Left lung (tissue), 10 donors: Measurements from ENCODE around the gene ZIC4. TPM values are rescaled to one million over a fixed set of nuclear protein-coding genes. Genes with fewer than 3 reads are reported as not detected.

ENCODE experiments used
- ATAC-seq: fragments of 200-7000 bp; cut with Tn5 transposase; one replicate; pipeline ENCODE4 v1.9.1; 2020; ENCODE audit warnings: moderate library complexity
- DNase-seq, 4 donors: peaks; one replicate each; pipeline ENCODE4 v3.0.0-alpha.2; 2013 to 2020
- H3K27ac ChIP-seq, 2 donors: fragments of 200-600 bp; sonication (generic) in 1 of 2; one replicate each; pipeline versions ENCODE4 v1.5.0 to v1.8.0; 2020 to 2021
- H3K27me3 ChIP-seq, 2 donors: fragments of 200-600 bp; sonication (generic) in 1 of 2; one replicate each; pipeline versions ENCODE4 v1.5.0 to v1.8.0; 2020 to 2021
- H3K36me3 ChIP-seq, 2 donors: fragments of 200-600 bp; sonication (generic) in 1 of 2; one replicate each; pipeline versions ENCODE4 v1.5.0 to v1.8.0; 2020 to 2021
- H3K4me1 ChIP-seq, 2 donors: fragments of 200-600 bp; one replicate each; pipeline ENCODE4 v1.8.0; 2021
- H3K4me3 ChIP-seq, 2 donors: fragments of 200-600 bp; sonication (generic) in 1 of 2; one replicate each; pipeline versions ENCODE4 v1.5.0 to v1.8.0; 2020 to 2021; ENCODE audit warnings: mild to moderate bottlenecking in 1 of 2
- H3K9me3 ChIP-seq, 2 donors: fragments of 200-600 bp; sonication (generic) in 1 of 2; one replicate each; pipeline versions ENCODE4 v1.5.0 to v1.8.0; 2020 to 2021
- CTCF ChIP-seq, 2 donors: fragments of 200-600 bp; sonication (generic) in 1 of 2; IDR thresholded peaks; one replicate each; pipeline versions ENCODE4 v1.5.0 to v1.8.0; 2021; ENCODE audit warnings: antibody characterized with exemption in 2 of 2
- intact Hi-C, 2 donors: fragments of 100-400 bp; cut with DNase I; formaldehyde crosslinking; loops; one replicate each; pipeline versions ENCODE4 v1.11.2 to v1.14.2; 2022
- polyA plus RNA-seq, 6 donors: library from polyadenylated mRNA; unstranded; fragments of 120-200 nt; gene quantifications; one replicate each; pipeline ENCODE4 v1.2.1, GENCODE V29; 2013; ENCODE audit not compliant: insufficient read length in 6 of 6
- total RNA-seq, 2 donors: library from RNA; stranded (reverse); fragmentation: NEBNext Ultra II Directional; extraction: Animal tissue kit (Norgen Biotek cat#: 25700); gene quantifications; one replicate each; pipeline ENCODE4 v1.2.1, GENCODE V29; 2021
- donor health status: DM: no; HTN: yes; CAD: no.
- donor health status: DM: no; HTN: no; CAD: no.

ZIC4 gene
- total and polyA plus RNA-seq, 8 donors = not detected

- no peaks in the 10 kb centered on the region for H3K36me3 ChIP-seq
- H3K4me3 ChIP-seq = no peak overlapping the region
- H3K27me3 ChIP-seq = peaks cover 53 to 92% of the 10 kb centered on the region in 2 donors
- TF ChIP-seq CTCF (IDR thresholded peaks at IDR 0.05) = no peak
- no peaks in the 10 kb centered on the region for H3K9me3 ChIP-seq
- ATAC-seq = no peak
- DNase-seq = no peak
- no peak overlapping the region for H3K27ac ChIP-seq
- no peaks in the 10 kb centered on the region for H3K4me1 ChIP-seq
- intact Hi-C loops = no loop called here
Observed at GRCh38 chr3:147365196-147366115, 40.9 kb downstream of the ZIC4 start.

GRCh38 chr3:147364771-147365170 is 41.6 kb downstream of the ZIC4 start:
- ATAC-seq (no peak), DNase-seq (no peak)
- intact Hi-C loops = no loop called here
- Histone ChIP-seq H3K27ac (no peak overlapping the region), H3K9me3 (no peaks in the 10 kb centered on the region), H3K4me3 (no peak overlapping the region), H3K36me3 (no peaks in the 10 kb centered on the region), H3K27me3 (peaks cover 53 to 92% of the 10 kb centered on the region in 2 donors), H3K4me1 (no peaks in the 10 kb centered on the region)
- no peak for TF ChIP-seq CTCF (IDR thresholded peaks at IDR 0.05)

DNA sequence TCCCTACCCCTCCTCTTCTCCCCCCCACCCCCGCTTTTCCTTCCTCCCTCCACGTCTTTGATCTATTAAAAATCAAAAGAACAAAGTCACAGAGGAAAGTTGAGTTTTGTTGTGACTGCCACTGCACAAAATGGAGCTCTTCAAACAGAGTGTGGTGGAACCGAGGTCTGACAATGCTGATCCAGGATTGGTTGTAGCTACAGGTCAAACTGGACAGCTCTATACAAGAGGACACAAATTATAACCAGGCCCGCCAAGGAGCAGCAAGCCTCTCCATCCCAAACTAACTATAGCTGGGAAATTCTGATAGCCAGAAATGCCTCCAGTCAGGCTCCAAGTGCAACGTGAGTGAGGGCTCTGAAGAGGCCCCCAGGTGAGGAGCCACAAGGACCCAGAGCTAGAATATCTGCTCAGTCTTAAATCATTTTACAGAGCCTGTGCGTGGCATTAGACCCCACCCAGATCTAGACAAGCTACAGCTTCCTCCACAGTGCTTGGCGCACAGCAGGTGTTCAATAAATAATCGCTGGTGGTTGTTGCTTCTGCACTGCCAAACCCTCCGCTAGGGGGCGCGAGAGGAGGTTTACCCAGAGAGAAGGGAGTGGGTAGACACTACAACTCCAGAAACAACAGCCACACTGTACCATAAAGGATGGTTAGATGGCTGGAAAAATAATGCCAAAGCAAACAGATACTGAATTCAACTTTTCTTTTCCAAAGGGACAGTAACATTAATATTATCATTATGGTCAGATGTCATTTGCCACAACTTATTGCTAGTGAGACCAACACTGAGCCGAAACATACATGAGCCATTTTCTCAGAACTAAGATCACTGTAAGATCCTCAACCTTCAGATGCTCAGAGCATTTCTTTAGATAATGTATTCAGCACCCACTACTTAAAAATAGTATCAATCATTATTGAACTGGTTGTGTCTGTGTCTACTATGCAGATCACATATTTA is 44.6 kb downstream of the ZIC4 start:
- no peak for ATAC-seq
- Histone ChIP-seq H3K9me3 (no peaks in the 10 kb centered on the region), H3K4me1 (no peaks in the 10 kb centered on the region), H3K4me3 (no peak overlapping the region), H3K36me3 (no peaks in the 10 kb centered on the region), H3K27me3 (peaks cover 53 to 92% of the 10 kb centered on the region in 2 donors), H3K27ac (no peak overlapping the region)
- peak in 1 of 2 donors; percentile 28 for TF ChIP-seq CTCF (IDR thresholded peaks at IDR 0.05)
- intact Hi-C loops = no loop called here
- DNase-seq = no peak

DNA sequence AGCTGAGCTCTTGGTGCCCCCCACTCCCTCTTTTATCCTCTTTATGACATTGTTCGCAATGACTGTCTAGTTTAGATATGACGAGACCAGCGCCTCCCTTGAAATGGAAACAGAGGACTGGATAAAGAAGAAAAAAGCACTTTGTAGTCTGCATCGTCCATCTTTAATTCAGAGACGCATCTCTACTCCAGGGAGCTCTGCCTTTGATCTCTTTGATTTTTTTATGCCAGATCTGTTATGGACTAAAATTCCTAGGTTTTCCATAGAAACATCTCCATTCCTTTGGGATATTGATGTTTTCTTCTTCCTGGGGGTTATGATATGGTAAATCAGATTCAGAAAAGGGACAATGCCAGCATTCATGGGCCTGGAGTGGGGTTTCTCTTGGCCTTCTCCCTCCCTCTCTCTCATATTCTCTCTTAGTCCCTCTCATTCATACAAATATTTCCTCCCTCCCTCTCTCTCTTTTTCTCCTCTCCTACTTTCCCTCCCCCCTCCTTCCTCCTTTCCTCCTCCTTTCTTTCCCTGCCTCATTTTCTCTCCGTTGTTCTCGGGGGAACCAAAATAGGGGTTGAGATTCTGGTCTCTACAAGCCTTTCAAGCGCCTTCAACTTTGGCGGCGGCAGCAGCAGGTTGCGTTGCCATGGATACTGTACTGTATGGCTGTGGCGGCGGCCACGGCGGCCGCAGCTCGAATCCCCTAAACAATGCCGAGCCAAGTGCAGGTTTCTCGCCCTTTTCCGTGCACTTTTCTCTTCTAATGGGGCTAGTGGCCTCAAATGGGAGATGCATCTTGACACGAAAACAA is 45.5 kb downstream of the ZIC4 start:
- no peak overlapping the region for H3K27ac ChIP-seq
- H3K27me3 ChIP-seq = peaks cover 60 to 92% of the 10 kb centered on the region in 2 donors
- no peak for TF ChIP-seq CTCF (IDR thresholded peaks at IDR 0.05)
- H3K4me1 ChIP-seq = no peaks in the 10 kb centered on the region
- no peak overlapping the region for H3K4me3 ChIP-seq
- no peak for DNase-seq
- intact Hi-C loops = no loop called here
- no peaks in the 10 kb centered on the region for H3K36me3 ChIP-seq
- ATAC-seq = no peak
- no peaks in the 10 kb centered on the region for H3K9me3 ChIP-seq
